Measurements from ENCODE around the gene IAH1.

Gene IAH1

DNA sequence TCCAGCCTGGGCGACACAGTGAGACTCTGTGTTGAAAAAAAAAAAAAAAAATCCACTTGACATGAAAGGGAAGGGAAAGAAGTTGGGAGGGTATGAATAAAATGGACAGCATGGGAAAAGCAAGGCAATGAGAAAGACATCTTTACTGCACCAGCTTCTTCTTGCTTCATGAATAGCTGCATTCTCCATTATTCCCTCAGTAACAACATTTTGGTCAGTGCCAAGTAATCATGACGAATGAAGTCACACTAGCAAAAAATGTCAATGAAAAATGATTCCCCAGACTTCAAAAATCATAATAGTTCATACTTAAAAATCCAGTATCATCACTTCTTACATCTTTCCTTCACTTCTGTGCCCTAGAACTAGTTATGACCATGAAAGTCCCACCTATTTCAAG is 50.9 kb downstream of the IAH1 start:
- FAIRE-seq (no peak), DNase-seq (ENCODE audit: insufficient read length, low spot score) (no peak)

DNA sequence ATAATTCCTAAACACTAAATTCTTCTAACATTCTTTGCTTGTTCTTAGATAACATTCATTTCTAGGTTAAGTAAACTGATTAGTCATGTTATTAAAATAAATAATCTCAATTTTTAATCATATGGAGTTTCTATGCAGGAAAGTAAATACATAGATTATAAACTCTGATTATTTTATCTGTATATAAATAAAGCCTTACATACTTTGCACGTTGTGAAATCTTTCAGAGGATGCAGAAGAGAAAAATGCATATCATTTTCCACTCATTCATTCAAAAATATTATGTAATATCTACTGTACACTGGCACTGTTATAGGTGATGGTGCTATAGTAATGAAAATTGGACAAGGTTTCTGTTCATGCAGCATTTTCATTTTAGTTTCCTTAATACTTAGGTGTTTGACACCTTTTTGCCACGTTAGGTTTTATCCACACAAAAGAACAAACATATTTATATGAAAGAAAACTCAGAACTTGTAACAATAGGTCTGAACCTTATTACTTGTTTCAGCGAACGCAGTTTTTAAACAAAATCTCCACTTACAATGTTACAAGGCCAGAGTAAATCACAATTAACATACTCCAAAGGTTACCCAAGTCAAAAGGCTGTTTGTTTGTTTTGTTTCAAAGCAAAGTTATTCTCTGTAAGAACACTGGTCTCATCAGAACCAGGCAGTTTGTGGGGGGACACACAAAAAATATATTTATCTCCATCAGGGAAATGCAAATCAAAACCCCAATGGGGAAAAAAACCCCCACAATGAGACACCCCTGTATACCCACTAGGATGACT is 53.8 kb downstream of the IAH1 start:
- FAIRE-seq, result no peak
- DNase-seq (ENCODE audit: insufficient read length, low spot score), result no peak

DNA sequence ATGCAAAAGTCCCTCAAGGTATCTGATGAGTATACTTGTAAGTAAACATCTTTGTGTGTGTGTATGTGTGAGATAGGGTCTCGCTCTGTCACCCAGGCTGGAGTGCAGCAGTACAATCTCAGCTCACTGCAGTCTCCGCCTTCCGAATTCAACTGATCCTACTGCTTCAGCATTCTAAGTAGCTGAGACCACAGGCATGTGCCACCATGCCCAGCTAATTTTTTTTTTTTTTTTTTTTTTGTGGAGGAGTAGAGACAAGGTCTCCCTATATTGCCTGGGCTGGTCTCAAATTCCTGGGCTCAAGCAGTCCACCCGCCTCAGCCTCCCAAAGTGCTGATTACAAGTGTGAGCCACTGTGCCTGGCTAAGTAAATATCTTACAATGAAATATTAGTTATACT is 58.1 kb downstream of the IAH1 start:
- no peak for DNase-seq (ENCODE audit: insufficient read length, low spot score)
- FAIRE-seq, result no peak

DNA sequence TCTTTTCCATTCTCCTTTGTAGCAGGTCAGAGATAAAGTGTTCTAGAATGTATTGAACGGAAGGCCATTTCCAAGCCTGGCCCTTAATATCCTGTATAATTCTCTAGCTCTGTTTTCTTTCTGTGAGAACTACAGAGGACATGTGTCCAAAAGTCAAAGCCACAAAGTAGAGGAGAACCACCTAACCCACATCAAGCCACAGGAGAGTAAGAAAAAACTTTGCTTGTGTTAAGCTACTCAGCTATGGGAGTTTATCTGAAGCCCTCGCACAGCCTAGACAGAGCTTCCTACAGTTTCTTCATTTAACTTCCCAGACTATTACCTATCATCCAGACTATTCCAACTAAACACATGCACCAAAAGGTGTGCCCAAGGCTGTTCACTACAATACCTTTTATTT is 59.3 kb downstream of the IAH1 start:
- FAIRE-seq, result no peak

DNA sequence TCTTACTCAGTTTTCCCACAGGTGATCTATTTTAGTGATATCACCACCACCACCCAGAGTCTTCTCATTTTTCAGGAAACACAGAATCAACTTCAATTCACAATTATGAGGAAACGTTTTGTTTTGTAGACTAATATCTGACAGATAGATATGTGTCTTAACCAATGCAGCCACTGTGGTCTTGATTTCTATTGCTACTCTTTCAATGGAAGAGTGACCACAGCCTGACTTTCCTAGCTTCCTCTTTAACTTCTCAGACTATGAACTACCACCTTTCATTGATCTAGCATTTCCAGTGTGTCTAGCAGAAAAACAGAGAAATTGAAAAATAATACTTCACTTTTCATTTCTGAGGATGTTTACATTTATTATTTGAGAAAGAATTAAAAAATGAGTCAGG is 60.8 kb downstream of the IAH1 start:
- DNase-seq (ENCODE audit: insufficient read length, low spot score), result no peak
- no peak for FAIRE-seq

More for the DNA sequence above, 59.3 kb downstream of the IAH1 start:
- no peak for DNase-seq (ENCODE audit: insufficient read length, low spot score)

DNA sequence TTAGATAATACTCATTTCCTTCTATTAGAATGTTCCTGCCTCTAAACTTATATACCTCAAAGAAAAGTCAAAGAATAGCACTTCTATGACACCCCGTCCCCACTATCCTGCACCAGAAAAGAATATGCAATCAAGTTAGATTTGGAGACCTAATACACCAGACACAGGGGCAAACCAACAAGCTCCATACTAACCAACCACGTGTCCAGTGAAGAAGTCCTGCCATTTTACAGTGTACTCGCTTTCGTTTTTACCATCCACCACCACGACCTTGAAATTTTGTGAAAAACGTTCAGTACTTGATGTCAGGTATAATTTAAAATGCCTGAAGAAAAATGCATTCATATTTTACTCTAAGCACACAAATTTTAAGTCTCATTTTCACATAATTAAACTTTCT is 62.2 kb downstream of the IAH1 start:
- DNase-seq (ENCODE audit: insufficient read length, low spot score) (no peak), FAIRE-seq (no peak)

DNA sequence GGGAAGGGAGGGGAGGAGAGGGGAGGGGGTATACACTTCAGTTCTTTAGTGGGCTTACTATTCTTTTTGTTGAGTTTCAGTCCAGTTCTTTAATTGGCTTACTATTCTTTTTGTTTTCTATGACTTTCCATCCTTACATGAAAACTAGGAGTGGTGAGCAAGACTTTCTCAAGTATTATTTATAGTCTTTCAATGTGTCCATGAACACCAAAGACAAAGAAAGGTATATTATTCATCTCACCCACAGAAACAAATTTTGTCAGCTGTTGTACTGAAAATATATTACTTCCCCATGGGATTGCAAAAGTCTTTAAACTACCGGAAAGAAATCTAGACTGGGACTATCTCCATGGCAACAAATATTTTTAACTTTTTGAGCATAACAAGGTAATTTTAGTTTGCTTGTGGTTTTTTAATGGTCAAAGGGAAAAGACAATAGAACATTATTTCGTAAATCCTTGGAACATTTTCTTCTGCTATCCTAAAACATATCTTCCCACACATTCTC is 63.7 kb downstream of the IAH1 start:
- no peak for FAIRE-seq
- DNase-seq (ENCODE audit: insufficient read length, low spot score), result peak; percentile 23
